ENCODE results near the gene CSTB. TPM values are rescaled to one million over a fixed set of nuclear protein-coding genes. Genes with fewer than 3 reads are reported as not detected.

CSTB gene
- total RNA-seq, 4 donors from 2014 or later: 375 to 700 (median 481) TPM

- Histone ChIP-seq H3K4me1 (peaks cover 7 to 36% (median 23%) of the 10 kb centered on the region in 3 donors), H3K27me3 (no peaks in the 10 kb centered on the region), H3K36me3 (peaks cover 45 to 89% (median 49%) of the 10 kb centered on the region in 3 donors), H3K9me3 (no peaks in the 10 kb centered on the region), H3K27ac (no peak overlapping the region), H3K4me3 (no peak overlapping the region)
- TF ChIP-seq CTCF (IDR thresholded peaks at IDR 0.05) (no peak), POLR2A (IDR thresholded peaks at IDR 0.05) (no peak)
- 70 to 85% methylated on average over 3 to 6 of the region's 26 CpGs for WGBS, 2 donors
- intact Hi-C loops (cut with DNase I): no loop called here
- no peak for DNase-seq
Measured at GRCh38 chr21:43754948-43755781, 20.9 kb downstream of the CSTB start.

DNA sequence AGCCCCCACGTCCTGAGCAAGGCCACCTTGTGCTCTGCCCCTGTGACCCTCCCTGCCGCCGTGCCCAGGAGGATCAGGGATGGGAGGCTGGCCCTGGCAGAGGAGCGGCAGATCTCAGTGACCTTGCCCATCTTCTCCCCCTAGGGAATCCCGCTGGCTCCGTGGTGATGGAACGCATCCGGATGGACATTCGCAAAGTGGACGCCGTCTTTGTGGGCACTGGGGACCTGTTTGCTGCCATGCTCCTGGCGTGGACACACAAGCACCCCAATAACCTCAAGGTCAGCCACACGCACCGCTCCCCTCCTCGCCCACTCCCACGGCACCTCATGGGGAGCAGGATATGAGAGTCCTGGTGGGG is 22.7 kb downstream of the CSTB start:
- H3K4me3 ChIP-seq: no peak overlapping the region
- WGBS, 2 donors: 100% methylated on average over 3 of the region's 16 CpGs; no CpG with 5 or more reads in 1 of the 2 donors
- H3K27me3 ChIP-seq: no peaks in the 10 kb centered on the region
- H3K9me3 ChIP-seq: no peaks in the 10 kb centered on the region
- peaks cover 4 to 31% (median 14%) of the 10 kb centered on the region in 3 donors for H3K4me1 ChIP-seq
- DNase-seq: no peak
- no peak overlapping the region for H3K27ac ChIP-seq
- intact Hi-C loops (cut with DNase I): no loop called here
- TF ChIP-seq CTCF (IDR thresholded peaks at IDR 0.05): no peak
- TF ChIP-seq POLR2A (IDR thresholded peaks at IDR 0.05): no peak
- peaks cover 52 to 91% (median 54%) of the 10 kb centered on the region in 3 donors for H3K36me3 ChIP-seq

GRCh38 chr21:43752758-43753438 is 23.2 kb downstream of the CSTB start:
- Histone ChIP-seq H3K27me3 (no peaks in the 10 kb centered on the region), H3K4me3 (no peak overlapping the region), H3K27ac (no peak overlapping the region), H3K9me3 (no peaks in the 10 kb centered on the region), H3K36me3 (peaks cover 52 to 97% (median 54%) of the 10 kb centered on the region in 3 donors), H3K4me1 (peaks cover 4 to 26% (median 13%) of the 10 kb centered on the region in 3 donors)
- 89 to 94% methylated on average over 13 to 20 of the region's 28 CpGs for WGBS, 2 donors
- no peak for DNase-seq
- TF ChIP-seq CTCF (IDR thresholded peaks at IDR 0.05) (no peak), POLR2A (IDR thresholded peaks at IDR 0.05) (no peak)
- intact Hi-C loops (cut with DNase I): no loop called here

- Histone ChIP-seq H3K27me3 (no peaks in the 10 kb centered on the region), H3K36me3 (peaks cover 52 to 100% (median 52%) of the 10 kb centered on the region in 3 donors), H3K9me3 (no peaks in the 10 kb centered on the region), H3K27ac (no peak overlapping the region), H3K4me1 (peaks cover 0 to 18% (median 5%) of the 10 kb centered on the region in 3 donors), H3K4me3 (no peak overlapping the region)
- WGBS, 2 donors: 92 to 100% methylated on average over 1 to 10 of the region's 31 CpGs
- DNase-seq: no peak
- intact Hi-C loops (cut with DNase I): no loop called here
- TF ChIP-seq POLR2A (IDR thresholded peaks at IDR 0.05) (no peak), CTCF (IDR thresholded peaks at IDR 0.05) (no peak)
Measured at GRCh38 chr21:43751955-43752591, 24.0 kb downstream of the CSTB start.

Measured in esophagus squamous epithelium (tissue), 5 donors.